ENCODE measurements around the gene CBY1. TPM values are rescaled to one million over a fixed set of nuclear protein-coding genes. Genes with fewer than 3 reads are reported as not detected.
A peak's percentile ranks its signal among the peaks of the same experiment; 100 is the strongest.

CBY1 gene
- total RNA-seq, 1 donor from 2014 or later: 29.7 TPM

GRCh38 chr22:38699143-38699542 is 42.7 kb downstream of the CBY1 start:
- Mint-ChIP-seq H3K27ac (ENCODE audit: unreplicated experiment) (no peak overlapping the region), H3K4me1 (ENCODE audit: unreplicated experiment) (peaks cover 41% of the 10 kb centered on the region), H3K27me3 (ENCODE audit: unreplicated experiment) (peaks cover 5% of the 10 kb centered on the region), H3K9me3 (ENCODE audit: unreplicated experiment) (no peaks in the 10 kb centered on the region), H3K4me3 (ENCODE audit: unreplicated experiment) (peak overlapping the region; percentile 96), H3K36me3 (ENCODE audit: low read depth, unreplicated experiment) (peaks cover 21% of the 10 kb centered on the region)
- TF ChIP-seq CTCF (IDR thresholded peaks at IDR 0.05; ENCODE audit: unreplicated experiment): no peak
- DNase-seq (ENCODE audit: low spot score): no peak

DNA sequence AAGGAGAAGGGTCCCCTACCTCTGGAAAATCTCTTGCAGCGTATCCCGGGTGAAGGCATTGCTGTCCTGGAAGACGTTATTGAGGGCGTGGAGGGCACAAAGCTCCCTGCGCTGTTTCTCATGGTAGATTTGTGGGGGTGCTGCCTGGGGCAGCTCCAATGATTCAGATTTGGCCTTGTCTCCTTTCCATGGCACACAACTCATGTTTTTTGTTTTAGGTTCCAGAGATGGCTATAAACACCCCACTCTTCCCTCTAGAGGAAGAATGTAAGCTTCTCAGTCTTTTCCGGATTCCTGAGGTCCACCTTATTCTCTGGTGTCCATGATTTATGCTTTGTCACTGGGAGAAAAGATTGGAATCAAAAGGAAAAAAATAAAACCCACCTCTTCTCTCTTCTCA is 43.3 kb downstream of the CBY1 start:
- H3K27ac Mint-ChIP-seq (ENCODE audit: unreplicated experiment): peak overlapping the region; percentile 97
- peak overlapping the region; percentile 96 for H3K4me3 Mint-ChIP-seq (ENCODE audit: unreplicated experiment)
- TF ChIP-seq CTCF (IDR thresholded peaks at IDR 0.05; ENCODE audit: unreplicated experiment): no peak
- H3K27me3 Mint-ChIP-seq (ENCODE audit: unreplicated experiment): peaks cover 5% of the 10 kb centered on the region
- H3K4me1 Mint-ChIP-seq (ENCODE audit: unreplicated experiment): peaks cover 38% of the 10 kb centered on the region
- no peaks in the 10 kb centered on the region for H3K9me3 Mint-ChIP-seq (ENCODE audit: unreplicated experiment)
- DNase-seq (ENCODE audit: low spot score): no peak
- H3K36me3 Mint-ChIP-seq (ENCODE audit: low read depth, unreplicated experiment): peaks cover 17% of the 10 kb centered on the region

DNA sequence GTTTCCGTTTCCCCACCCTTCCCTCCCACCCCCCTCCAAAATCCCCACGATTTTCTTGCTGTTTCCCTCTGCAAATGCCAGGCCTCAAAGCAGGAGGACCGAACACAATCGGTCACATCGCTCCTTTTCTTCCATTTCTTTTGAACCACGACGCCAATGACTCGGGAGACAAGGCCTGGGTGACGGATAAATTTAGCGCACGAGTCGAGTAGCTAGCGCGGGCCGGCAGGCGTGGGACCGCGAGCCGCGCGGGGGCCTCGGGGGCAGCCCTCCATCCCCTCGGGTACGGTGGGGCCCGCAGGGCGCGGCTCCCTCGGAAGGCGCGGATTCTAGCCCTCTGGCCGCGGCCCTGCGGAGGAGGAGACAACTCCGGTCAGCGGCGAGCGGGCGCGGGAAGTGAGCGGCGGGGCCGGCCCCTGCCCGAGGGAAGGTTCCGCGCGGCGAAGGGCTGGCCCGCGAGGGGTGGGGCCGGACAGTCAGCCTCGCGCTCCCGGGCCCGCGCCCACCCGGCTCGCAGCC is 43.9 kb downstream of the CBY1 start:
- peak; percentile 68 for DNase-seq (ENCODE audit: low spot score)
- H3K27ac Mint-ChIP-seq (ENCODE audit: unreplicated experiment): peak overlapping the region; percentile 97
- H3K9me3 Mint-ChIP-seq (ENCODE audit: unreplicated experiment): no peaks in the 10 kb centered on the region
- H3K27me3 Mint-ChIP-seq (ENCODE audit: unreplicated experiment): peaks cover 9% of the 10 kb centered on the region
- peaks cover 39% of the 10 kb centered on the region for H3K4me1 Mint-ChIP-seq (ENCODE audit: unreplicated experiment)
- no peak for TF ChIP-seq CTCF (IDR thresholded peaks at IDR 0.05; ENCODE audit: unreplicated experiment)
- H3K36me3 Mint-ChIP-seq (ENCODE audit: low read depth, unreplicated experiment): peaks cover 14% of the 10 kb centered on the region
- H3K4me3 Mint-ChIP-seq (ENCODE audit: unreplicated experiment): peak overlapping the region; percentile 96

DNA sequence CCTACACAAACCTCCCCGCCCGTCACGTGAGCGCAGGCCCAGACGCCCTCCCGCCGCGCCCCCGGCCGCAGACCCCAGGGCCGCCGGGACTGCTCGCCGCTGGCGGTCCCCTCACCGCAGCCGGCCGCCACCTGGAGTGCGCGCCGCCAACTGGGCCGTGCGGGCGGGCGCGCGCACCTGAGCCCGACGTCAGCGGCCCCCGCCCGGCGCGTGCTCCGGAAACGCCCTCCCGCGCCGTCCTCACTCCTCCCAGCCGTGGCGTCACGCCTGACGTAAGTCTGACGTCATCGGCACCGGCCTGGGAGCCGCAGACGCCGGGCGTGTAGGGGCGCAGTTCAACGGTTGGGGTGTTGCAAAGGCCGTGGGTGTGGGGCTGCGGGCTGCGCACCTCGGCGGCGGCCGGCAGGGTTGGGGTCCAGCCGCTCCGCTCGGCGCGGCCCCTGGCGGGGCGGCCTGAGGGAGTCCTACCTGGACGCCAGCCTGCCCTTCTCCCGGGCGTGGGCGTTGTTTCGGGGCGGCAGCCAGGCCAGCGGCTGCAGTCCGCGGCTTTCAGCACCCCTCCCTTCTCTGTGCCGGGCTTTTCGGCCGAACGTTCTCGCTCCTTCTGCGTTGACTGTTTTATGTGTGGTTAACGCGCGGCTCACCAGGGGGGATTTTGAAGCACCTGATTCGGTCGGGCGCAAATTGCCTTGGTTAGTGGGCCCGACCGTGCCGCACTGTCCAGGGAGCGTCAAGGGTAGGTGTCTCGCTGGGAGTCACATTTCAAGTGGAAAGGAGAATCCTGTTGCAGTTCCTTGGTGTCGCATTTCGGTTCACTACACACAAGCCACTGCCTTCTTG is 44.6 kb downstream of the CBY1 start, which contains the start of gene JOSD1:
Gene JOSD1, minus strand, starts transcription at position 155 of the 840 bp plus-strand sequence. CDS start 956 bp downstream, outside the sequence.
- Mint-ChIP-seq H3K4me3 (ENCODE audit: unreplicated experiment) (peak within 1 kb of the TSS; percentile 96), H3K9me3 (ENCODE audit: unreplicated experiment) (no peaks in the 10 kb centered on the region), H3K27ac (ENCODE audit: unreplicated experiment) (peak within 1 kb of the TSS; percentile 97), H3K36me3 (ENCODE audit: low read depth, unreplicated experiment) (peaks cover 14% of the 10 kb centered on the region), H3K27me3 (ENCODE audit: unreplicated experiment) (peaks cover 12% of the 10 kb centered on the region), H3K4me1 (ENCODE audit: unreplicated experiment) (peaks cover 43% of the 10 kb centered on the region)
- no peak for TF ChIP-seq CTCF (IDR thresholded peaks at IDR 0.05; ENCODE audit: unreplicated experiment)
- DNase-seq (ENCODE audit: low spot score): peak; percentile 91

All from endothelial cell (in vitro differentiated cells).